Stimulated activated CD4-positive, alpha-beta T cell treated with anti-CD3 and anti-CD28 coated beads, Interleukin-2, amount 100 ng/mL, for 24 hours (primary cell): ENCODE results near the gene SGK2.
"Not testable (repeated sequence)": the region's sequence is repeated elsewhere in the genome, so short reads cannot be mapped to it uniquely, and the experiment has no call there.

Experiments
- DNase-seq, 2 donors: peaks; one replicate each; pipeline ENCODE4 v3.0.0-alpha.2; 2020

SGK2 gene

DNA sequence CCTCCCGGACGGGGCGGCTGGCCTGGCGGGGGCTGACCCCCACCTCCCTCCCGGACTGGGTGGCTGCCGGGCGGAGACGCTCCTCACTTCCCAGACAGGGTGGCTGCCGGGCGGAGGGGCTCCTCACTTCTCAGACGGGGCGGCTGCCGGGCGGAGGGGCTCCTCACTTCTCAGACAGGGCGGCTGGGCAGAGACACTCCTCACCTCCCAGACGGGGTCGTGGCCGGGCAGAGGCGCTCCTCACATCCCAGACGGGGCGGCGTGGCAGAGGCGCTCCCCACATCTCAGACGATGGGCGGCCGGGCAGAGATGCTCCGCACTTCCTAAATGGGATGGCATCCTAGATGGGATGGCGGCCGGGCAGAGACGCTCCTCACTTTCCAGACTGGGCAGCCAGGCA is 48.5 kb downstream of the SGK2 start:
- DNase-seq: not testable (repeated sequence)

DNA sequence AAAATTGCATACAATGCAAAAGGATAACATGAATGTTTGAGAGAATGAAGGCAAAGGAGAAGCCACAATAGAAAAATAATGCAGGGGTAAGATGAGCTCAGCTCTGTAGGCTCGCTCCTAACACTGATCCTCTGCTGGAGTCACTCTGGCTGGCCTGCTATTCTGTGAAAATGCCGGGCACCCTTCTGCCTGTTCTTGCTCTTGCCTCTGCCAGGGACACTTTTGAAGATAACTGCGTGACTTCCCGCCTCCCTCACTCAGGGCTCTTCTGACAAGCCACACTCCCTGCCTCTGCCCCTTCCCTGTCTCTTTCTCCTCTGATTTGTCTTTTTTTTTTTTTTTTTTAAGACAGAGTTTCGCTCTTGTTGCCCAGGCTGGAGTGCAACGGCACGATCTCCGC is 72.8 kb downstream of the SGK2 start:
- DNase-seq: no peak
